Stimulated activated CD8-positive, alpha-beta memory T cell treated with anti-CD3 and anti-CD28 coated beads, Interleukin-4, amount 100 ng/mL, for 4 hours (primary cell): ENCODE results near the gene ADGRG3.
A peak's percentile ranks its signal among the peaks of the same experiment; 100 is the strongest.

Source experiments
- DNase-seq, 2 donors: peaks; one replicate each; pipeline ENCODE4 v3.0.0-alpha.2; 2020; ENCODE audit warnings: low read depth in 2 of 2, low spot score in 1 of 2

The ADGRG3 gene

DNA sequence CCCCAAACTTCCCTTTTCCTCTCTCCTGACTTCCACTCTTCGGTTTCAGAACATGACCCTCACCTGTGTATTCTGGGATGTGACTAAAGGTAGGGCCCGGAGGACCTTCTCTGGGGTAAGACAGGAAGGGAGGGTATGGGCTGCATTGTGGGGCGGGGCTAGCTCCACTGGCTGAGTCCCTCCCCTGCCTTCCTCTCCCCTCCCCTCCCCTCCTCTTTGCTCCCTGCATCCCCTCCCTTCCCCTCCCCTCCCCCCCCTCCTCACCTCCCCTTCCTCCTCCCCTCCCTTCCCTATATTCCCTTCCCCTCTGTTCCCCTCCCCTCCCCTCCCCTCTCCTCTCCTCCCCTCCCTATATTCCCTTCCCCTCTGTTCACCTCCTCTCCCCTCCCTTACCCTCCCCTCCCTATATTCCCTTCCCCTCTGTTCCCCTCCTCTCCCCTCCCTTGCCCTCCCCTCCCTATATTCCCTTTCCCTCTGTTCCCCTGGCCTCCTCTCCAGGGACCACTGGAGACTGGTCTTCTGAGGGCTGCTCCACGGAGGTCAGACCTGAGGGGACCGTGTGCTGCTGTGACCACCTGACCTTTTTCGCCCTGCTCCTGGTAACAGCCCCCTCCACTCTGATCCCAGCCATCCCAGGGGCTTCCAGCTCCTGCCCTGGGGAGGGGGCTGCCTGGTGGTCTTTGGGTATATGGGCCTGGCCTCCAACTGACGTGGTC is 11.8 kb downstream of the ADGRG3 start:
- DNase-seq, result no peak

DNA sequence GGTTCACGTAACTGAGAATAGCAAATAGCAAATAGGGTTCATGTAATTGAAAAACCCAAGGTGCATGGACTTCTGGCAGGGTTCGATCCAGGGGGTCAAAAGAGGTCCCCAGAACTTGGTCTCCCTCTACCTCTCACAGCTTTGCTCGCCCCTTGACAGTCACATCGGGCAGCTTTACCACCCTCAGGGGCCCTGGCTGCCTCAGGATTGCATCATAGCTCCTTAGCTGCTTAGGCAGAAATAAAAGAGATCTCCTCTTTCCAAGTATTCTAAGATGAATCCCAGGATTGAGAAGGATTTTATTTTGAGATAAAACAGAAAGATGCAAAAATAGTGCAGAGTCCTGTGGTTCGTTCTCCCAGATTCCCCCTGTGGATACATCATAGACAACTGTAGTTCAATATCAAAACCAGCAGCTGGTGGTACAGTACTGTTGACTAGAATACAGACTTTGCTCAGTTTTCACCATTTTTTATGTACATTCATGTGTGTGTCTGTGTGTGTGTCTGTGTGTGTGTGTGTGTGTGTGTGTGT is 12.8 kb downstream of the ADGRG3 start:
- no peak for DNase-seq

DNA sequence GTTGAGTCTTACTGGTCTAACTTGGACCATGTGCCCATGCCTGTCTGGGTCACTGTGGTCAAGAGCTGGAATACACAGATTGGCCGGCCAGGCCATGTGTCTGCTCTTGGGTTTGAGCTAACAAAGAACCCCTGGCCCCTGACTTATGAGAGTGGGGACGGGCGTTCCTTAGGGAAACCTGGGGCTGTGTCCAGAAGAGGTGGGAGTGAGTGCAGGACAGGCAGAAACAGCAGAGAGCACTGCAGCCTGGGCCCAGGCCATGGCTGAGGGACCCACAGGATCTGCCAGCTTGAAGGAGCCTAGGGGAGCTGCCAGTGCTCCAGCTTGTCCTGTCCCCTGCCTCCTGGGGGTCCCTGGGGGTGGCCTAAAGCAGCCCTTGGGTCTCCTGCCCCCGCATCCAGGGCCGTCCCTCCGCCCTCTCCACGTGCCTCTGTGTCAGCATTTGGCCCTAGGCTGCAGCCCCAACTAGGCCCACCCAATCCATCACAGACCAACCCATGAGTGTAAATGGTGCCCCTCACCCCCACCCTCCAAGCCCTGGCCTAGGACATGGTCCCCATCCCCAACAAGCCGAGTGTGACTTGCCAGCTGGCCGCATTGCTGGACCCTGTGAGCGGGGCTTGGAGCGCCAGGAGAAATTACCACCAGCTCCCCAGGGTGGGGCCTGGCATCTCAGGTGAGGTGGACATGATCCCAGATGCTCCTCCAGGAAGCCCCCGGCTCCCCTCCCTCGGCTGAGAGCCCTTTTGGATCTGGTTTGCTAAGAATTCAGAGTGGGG is 14.0 kb downstream of the ADGRG3 start:
- DNase-seq, result no peak

DNA sequence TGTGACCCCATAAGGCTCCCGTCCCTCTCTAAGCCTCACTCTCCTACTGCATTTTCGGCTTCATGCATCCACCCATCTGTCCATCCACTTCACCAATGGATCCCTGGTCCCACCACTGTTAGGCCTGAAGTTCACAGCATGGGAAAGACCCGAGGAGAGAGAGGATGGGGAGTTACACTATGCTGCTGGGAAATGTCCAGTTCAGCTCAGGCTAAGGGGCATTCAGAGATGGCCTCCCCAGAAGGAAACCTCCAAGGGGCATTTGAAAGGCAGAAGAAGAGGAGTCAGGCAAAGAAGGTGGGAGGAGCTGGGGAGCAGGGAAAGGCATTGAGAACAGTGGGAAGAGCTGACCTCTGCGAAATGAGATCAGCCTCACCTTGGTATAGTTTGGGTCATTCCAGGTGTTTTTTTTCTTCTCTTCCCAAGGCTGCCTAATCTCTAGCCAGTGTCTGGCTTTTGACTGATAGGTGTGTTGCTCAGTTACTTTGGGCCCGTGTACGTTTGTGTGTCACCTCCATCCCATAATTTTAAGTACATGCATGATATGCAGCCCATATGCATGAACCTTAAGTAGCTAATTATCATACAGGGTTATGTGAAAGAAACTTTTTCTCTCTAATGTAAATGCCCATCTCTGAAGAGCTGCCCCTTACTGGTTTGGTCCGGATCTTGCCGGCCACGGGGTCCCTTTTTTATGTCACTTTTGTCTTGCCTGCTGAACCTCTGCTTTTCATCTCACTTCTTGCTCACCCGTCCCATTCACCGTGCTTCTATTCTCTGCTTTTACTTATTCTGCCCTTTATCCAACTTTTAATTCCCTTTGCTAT is 14.9 kb downstream of the ADGRG3 start:
- DNase-seq, result no peak

DNA sequence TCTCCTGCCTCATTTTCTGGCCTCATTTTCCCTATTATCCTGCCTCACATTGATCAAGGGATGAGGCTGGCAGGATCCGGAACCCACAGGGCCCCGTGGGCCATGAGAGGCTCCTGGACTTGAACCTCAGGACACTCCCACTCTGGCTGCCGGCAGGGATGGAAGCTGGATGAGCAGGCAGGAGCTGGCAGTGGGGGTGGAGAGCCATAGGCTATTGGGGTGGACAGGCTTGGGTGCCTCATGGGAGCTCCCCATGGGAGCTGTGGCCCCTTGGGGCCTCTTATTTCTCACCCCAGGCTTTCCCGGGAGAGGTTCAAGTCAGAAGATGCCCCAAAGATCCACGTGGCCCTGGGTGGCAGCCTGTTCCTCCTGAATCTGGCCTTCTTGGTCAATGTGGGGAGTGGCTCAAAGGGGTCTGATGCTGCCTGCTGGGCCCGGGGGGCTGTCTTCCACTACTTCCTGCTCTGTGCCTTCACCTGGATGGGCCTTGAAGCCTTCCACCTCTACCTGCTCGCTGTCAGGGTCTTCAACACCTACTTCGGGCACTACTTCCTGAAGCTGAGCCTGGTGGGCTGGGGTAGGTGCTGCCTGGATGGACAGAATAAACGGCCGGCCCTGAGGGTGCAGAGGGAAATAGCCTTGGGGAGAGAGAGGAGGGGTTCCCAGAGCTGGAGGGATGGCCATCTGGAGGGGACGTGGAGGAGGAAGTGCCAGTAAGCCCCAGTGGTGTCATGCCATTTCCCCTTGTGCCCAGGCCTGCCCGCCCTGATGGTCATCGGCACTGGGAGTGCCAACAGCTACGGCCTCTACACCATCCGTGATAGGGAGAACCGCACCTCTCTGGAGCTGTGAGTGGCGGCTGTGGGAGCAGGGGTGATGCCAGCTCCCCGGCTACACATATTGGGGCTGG is 15.8 kb downstream of the ADGRG3 start:
- DNase-seq, result no peak

DNA sequence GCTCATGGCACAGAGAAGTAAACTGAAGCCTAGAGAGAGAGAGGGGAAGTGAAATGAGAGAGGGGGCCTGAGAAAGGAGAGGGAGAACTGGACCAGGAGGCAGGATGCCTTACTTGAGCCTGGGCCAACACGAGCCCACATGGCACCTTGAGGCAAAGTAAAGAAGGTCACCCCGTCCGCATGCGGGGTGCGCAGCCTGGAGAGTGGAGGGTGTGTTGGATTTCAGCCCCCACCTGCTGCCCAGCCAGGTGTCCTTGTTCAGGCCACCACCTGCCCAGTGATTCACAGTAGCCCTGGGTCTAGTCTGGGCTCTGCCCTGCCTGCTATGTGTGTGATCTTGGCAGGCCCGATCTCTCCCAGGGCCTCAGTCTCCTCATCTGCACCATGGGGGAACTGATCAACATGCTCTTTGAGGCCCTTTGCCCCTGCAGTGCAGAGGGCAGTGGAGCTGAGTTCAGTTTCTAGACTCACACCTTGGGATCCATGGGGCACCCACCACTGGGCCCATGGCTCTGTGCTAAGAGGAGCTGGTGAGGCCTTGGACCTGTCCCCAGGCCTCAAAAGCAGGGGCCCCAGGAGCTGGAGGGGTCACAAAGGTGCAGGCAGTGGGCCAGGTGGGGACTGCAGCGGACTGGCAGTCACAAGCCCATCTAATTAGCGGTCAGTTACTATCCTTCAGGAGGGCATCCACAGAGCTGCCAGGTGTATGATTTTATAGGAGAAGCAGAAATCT is 16.7 kb downstream of the ADGRG3 start:
- no peak for DNase-seq

DNA sequence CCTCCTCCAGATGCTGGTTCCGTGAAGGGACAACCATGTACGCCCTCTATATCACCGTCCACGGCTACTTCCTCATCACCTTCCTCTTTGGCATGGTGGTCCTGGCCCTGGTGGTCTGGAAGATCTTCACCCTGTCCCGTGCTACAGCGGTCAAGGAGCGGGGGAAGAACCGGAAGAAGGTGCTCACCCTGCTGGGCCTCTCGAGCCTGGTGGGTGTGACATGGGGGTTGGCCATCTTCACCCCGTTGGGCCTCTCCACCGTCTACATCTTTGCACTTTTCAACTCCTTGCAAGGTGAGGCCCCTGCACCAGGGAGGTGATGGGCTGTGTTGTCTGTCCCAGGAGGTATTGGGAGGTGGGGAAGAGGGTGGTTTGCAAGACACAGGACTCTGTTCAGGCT is 17.5 kb downstream of the ADGRG3 start:
- no peak for DNase-seq

DNA sequence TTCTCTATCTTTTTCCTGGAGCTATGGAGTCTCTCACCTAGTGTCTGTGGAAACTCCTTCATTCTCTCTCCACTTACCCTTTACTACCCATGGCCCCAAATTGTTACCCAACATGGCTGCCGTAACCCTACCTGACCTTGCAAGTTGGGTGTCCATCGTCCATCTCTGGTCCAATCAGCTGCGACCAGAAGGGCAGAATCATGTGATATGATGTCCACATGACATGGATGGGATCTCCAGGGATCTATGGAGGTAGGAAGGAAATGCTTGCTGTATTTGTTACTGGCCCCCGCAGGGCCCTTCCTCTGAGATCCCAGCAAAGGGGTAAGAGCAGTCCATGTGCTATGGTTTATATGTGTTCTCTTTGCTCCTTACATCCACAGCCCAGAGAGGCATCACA is 18.5 kb downstream of the ADGRG3 start:
- no peak for DNase-seq

DNA sequence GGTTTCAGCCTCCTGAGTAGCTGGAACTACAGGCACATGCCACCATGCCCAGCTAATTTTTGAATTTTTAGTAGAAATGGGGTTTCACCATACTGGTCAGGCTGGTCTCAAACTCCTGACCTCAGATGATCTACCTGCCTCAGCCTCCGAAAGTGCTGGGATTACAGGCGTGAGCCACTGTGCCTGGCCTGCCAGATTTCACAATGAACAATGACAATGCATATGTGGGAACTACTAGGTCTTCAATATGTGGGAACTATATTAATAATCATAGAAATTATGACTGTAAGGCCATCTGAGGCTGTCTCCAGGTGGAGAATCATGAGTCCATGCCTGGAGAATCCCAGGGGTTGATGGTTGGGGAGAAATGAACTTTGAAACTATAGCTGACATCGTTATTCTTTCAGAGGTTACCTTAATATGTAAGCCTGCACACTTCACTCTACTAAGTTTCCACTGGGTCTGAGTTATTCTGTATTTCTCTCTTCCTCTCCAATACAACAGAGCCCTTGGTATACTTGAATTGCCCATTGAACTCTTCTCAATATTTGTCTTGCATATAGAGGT is 19.3 kb downstream of the ADGRG3 start:
- DNase-seq, result no peak

DNA sequence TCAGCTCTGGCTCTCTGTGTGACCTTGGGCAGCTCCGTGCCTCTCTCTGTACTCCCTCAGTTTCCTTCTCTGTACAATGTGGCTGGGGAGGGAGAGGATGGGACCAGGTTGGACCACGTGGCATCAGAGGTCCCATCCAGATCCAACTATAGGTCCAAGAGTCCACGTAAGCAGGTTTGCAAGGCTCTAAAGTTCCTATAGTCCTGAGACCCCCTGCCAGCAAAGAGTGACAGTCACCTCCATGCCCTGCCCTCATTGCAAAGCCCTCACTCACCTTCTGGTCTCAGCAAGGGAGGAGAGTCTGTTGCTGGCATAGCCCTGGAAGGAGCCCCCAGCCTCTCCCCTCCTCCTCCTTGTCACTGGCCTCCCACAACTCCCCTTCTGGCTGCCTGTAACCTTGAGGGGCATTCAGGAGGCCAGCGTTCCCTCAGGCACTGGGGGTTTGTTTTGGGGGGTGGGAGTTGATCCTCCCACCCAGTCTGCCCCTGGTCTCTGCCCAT is 20.4 kb downstream of the ADGRG3 start:
- no peak for DNase-seq

DNA sequence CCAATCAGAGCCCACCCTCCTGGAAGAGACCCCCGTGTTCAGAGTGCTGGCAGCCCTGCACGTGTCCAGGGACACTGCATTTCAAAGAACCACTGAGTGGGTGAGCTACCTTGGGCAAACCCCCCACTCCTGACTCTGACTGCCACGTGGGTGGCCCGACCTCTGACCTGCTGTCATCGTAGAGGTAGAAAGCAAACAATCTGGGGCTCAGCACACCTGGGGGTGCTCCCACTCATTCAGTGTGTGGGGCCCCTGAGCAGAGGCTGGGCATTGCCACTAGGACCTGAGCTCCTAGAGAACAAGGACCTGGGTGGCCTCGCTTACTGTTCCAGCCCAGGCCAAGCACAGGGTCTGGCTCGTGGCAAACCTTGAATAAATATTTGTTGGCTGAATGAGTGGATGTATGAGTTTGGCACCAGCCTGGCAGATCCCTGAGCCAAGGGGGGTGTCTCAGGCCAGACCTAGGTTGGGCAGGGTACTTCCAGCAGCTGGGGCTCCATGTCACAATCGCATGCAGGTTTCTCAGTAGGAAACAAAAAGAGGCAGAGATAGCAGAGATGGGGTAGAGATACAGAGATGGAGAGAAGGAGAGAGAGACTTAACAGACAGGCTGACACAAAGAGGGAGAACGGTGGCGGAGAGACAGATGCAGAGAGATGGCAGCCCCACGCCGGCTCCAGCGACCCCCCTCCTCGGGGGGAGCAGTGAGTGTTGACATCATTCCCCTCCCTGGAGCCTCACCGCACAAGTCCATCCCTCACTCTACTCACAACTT is 21.1 kb downstream of the ADGRG3 start:
- no peak for DNase-seq

DNA sequence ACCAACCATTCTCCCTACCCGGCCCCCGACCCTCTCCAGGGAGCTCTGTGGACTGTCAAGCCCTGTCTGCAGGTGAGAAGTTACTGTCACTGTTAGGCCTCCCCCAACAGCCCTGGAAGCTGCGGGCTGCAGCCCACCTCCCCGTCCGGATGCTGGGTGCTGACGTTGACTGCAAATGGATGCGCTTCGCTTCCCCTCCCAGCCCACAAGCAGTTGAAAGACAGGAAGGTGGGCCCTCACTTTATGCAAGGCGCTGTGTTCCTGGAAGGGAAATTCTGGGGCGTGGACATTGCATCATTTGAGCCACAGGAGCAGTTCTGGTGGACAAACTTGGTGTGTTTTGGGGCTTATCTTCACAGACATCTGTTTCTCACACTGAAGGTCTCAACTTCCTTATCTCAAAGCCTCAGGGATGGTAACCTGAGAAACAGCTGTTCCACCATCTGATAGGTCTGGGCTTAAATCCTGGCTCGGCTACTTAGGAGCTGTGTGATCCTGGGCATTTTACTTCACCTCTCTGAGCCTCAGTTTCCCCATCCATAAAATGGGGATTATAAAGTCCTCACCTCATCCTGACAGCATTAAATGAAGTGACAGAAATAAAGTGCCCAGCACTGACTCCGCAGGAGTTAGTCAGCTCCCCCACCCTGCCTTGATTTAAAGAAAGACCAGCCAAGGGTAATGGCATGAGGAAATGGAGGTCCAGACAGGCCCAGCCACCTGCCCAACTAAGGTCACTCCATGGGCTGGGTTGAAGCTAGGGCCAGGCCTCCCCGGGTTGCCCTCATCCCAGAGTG is 21.9 kb downstream of the ADGRG3 start:
- DNase-seq, result peak in 1 of 2 donors; percentile 12

DNA sequence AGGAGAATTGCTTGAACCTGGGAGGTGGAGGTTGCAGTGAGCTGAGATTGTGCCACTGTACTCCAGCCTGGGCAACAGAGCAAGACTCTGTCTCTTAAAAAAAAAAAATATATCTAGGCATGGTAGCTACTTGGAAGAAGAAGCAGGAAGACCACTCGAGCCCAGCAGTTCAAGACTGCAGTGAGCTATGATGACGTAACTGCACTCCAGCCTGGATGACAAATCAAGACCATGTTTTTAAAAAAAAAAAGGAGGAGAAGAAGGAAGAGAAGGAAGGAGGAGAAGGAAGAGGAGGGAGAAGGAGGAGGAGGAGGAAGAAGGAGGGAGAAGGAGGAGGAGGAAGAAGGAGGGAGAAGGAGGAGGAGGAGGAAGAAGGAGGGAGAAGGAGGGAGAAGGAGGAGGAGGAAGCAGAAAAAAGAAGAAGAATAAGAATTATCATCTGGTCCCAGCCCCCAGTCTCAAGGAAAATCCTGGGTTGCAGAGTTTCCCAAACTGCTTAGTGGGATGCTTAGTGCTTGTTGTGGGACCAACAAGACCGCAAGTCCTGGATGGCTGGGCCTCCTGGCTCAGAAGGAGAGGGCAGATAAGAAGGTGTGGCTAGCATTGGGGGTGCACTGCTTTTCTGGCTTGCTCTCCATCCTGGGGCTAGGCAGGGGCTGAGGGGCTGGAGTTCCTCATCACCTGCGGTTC is 22.8 kb downstream of the ADGRG3 start:
- no peak for DNase-seq

DNA sequence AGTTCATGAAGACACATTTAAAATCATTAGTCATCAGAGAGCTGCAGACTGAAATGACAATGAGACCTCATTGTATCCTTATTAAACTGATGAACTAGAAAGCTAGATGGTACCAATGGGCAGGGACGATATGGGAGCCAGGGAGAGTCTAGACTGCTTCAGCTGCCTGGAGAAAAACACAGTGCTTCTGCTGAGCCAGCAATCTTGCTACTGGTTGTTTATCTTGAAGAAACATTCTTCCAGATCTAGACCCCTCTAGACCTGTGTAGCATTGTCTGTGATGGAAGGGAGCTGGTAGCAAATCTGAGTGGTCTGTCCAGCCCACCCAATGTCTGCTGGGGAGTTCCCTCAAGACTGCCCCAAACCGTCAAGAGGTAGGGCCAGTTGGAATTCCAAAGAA is 24.5 kb downstream of the ADGRG3 start:
- no peak for DNase-seq

DNA sequence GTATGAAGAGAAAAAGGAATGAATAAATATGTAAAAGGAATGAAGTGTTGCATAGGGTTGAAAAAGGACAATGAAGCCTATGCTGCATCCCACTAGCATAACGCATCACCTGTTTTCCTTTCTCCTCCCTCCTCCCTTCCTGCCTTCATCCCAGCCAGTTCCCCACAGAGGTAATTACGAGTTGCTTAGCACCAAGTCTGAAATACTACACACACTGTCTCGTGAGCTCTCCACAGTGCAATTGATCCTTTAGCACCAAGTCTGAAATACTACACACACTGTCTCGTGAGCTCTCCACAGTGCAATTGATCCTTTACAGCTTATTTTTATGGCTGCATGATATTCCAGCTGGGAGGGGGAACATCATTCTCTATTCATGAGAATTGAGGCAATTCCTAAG is 25.4 kb downstream of the ADGRG3 start:
- DNase-seq, result no peak

DNA sequence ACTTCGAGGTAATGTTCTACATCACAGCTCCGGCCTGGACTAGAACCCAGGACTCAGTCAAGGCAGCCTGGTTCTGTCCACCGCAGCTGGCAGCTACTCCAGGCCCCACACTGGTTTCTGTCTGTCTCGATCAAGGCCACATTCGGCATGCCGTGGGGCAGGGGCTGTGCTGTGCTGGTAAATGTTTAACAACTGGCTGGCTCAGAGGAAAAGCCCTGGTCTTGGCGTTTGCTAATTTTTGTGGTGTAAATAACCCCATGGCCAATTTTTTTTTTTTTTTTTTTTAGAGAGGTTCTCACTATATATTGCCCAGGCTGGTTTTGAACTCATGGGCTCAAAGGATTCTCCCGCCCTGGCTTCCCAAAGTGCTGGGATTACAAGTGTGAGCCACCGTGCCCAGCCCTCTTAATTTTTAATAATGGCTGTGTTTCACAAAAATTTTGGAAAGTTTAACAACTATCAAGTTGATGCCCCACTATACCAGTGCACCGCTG is 26.2 kb downstream of the ADGRG3 start:
- DNase-seq, result no peak
